ENCODE results near the gene ZNF593OS.

ZNF593OS gene

DNA sequence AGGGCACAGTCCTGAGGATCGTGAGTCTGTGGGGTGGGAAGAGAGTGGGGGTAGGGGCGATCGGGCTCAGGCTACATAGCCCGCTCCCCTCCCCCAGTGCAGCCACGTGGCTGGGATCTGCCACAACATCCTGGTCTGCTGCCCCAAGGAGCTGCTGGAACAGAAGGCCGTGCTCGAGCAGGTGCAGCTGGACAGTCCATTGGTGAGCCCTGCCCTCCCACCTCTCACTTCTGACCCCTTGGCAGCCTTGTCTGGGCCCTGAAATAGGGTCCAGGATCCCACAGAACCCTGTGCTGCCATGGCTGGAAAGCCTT, 10.7 kb upstream of the ZNF593OS start:
- FAIRE-seq = no peak

DNA sequence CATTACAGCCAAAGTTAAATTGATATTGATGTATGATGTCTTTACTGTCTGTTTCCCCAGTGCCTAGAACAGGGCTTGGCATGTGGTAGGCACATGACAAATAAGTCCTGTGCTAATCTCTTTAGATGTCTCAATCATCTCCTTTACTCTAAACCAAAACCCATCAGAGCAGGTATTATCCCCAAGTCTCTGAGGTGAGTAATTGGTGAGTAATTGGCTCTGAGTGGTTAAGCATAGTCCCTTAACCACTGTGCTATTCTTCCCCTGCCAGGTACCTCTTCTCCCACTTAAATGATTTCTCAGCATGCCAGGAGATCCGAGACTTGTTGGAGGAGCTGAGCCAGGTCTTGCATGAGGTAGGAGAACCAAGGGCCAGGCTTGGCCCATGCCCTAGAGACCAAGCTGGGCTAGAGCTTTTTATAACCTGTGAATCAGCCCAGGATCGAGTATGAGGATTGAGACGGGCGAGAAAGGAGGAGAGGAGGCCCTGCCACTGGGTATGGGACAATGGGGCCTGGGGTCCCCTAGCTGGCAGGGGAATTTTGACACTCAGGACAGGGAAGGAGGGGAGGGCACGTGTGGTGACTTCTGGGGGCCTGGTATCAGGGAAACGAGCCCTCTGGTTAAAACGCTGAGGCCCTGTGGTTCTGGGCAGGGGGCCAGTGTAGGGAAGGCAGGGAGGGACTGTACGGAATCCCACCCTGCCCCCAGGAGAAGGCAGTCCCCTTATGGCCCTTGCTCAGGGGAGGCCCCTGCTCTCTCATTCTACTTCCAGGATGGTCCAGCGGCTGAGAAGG, 10.2 kb upstream of the ZNF593OS start:
- FAIRE-seq = no peak

DNA sequence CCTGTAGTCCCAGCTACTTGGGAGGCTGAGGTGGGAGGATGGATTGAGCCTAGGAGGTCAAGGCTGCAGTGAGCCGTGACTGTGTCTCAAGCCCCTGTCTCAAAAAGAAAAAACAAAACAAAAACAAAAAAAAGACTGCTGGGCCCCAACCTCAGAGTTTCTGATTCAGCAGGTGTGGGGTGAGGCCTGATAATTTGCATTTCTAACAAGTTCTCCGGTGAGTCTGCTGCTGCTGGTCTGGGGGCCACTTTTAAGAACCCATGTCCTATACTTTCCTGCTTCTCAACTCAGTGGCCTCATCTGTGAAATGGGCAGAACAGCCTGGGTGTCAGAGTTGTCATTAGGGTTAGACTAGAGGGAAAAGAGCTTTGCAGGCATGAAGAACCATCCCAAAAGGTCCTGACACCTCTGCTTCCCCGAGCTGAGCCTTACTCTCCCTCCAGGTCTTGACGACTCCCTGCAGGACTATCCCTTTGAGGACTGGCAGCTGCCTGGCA, 8.4 kb upstream of the ZNF593OS start:
- FAIRE-seq = no peak

DNA sequence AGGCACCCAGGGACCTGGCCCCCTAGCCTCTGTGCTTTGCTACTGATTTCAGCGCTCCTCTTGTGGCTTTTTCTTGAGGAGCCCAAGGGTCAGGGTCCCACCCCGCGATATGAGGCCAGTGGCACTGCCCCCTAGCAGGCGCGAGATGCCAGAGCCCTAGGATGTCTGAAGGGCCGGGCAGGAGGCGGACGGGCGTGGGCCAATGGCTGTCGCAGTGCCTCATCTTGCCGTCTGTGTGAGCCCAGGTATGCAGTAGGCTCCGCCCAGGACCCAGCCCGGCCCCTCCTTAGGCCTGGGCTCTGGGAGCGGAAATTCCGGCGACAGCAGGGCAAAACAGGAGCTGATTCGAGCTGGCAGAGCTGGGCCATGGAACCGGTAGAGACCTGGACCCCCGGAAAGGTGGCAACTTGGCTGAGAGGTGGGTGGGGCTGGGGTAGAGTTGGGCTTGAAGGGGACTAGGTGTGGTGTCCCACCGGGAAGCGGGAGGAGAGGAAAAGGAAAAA, 5.6 kb upstream of the ZNF593OS start, which contains the start of gene CNKSR1:
CNKSR1 (plus strand) TSS at position 310 of the 503 bp plus-strand sequence; CDS start at position 367, 57 bp downstream.
- FAIRE-seq = no peak

DNA sequence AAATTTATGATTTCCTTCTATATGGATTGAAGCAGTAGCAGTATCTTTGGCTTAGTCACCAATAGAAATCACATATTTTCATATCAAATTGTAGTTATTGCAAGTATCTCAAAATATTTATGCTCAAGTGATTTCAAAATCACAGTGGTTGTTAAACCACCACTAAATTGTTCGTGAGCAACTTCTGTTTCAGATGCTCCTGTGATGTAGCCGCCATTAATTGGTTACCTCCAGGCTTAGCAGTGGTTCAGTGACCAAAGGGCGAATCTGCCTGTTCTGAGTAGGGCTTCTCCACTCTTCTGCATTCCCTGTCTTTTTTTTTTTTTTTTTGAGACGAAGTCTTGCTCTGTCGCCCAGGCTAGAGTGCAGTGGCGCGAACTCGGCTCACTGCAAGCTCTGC, 3.7 kb upstream of the ZNF593OS start:
- no peak for FAIRE-seq

DNA sequence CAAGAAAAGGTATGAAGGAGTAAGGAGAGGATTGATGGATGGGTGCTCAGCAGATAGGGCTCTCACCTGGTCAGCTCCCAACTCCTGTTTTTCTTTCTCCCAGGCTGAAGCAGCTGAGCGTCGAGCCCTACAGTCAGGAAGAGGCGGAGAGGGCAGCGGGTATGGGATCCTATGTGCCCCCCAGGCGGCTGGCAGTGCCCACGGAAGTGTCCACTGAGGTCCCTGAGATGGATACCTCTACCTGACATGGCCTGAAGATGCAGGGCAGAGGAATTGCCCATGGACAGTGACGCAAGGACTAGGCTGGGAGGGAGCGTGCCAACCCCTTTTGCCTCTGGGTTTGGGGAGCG, 1.2 kb downstream of the ZNF593OS start:
- no peak for FAIRE-seq

DNA sequence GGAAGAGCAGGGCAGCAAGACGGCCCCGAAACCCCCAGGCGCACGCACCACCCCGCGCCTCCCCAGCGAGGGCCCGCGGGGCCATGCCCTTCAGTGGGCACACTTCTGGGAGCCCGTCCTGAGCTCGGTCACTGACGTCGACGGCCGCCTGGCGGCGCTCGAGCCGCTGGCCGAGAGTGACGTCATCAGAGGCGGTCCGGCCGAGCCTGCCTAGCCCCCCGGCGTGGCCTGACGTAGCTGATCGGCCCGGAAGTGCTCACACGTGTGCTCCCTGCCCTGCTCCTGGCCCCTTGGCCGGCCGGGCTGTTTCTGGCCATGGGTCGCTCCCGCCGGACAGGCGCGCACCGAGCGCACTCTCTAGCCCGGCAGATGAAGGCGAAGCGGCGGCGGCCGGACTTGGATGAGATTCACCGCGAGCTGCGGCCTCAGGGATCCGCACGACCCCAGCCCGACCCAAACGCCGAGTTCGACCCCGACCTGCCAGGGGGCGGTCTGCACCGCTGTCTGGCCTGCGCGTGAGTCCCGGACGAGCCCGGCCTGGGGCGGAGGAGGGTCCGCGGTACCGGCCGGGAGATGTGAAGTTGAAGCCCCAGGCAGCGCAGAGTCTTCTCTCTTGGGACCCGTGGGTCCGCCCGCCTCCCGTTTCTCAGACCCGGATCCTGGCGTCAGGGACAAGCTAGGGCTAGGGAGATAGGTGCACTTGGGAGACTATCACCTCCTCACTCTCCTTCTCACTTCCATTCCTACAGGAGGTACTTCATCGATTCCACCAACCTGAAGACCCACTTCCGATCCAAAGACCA, 1.8 kb downstream of the ZNF593OS start, which contains the start of gene ZNF593:
ZNF593 (plus strand) TSS at position 240 of the 803 bp plus-strand sequence; CDS start at position 316, 76 bp downstream.
- FAIRE-seq = no peak

DNA sequence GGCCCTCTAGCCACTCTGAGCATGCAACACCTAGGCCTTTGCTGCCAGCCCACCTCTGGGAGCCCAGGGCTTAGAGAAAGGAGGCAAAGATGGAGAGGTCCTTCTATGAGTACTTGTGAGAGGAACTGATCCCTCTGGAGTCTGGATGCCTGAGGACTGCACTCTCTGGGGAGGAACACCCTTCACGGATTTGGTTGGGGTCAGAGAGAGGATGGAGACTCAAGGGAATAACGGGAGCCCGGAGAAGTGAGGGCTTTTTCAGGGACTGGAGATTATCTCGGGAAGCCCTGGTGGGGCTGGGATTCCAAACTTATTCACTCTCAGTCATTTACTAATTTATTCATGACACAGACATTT, 2.5 kb downstream of the ZNF593OS start:
- no peak for FAIRE-seq

DNA sequence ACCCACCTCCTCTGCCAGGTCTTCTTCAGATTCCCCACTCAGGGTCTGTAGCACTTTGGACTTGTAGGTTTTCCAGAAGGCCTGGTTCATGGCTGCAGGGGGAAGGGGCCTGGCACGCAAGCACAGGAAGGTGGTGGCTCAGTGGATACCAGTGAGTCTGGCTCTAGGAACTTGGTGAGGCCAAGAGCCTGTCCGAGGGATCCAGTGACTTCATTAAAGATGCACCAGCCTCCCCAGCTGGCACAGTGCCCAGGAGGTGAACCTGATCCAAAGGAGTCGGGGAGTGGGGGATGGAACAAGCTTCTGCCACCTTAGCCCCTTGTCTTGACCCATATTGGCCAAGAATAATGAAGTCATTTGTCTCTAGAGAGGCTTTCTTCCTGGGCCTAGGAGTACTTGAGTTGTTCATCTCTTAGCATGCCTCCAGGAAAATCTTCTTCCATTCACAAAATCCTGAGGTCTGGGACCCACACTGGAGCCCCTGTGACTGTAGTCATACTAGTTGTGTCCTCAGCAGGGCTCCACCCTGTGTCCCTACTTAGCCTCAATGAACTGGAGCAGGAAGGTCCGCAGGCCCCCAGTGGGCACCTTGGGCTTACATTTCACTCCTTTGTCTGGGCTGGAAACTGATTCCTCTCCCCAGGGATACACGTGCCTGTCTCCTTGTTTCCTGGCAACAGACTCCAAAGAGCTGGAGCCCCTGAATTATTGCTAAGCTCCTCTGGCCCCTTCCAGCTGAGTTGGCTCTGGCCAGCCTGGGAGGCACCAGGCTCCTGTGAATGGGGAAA, 3.0 kb downstream of the ZNF593OS start, which contains the start of gene C1orf232:
C1orf232 (minus strand) TSS at position 554 of the 788 bp plus-strand sequence; CDS start at position 90, 464 bp downstream.
- FAIRE-seq = no peak

DNA sequence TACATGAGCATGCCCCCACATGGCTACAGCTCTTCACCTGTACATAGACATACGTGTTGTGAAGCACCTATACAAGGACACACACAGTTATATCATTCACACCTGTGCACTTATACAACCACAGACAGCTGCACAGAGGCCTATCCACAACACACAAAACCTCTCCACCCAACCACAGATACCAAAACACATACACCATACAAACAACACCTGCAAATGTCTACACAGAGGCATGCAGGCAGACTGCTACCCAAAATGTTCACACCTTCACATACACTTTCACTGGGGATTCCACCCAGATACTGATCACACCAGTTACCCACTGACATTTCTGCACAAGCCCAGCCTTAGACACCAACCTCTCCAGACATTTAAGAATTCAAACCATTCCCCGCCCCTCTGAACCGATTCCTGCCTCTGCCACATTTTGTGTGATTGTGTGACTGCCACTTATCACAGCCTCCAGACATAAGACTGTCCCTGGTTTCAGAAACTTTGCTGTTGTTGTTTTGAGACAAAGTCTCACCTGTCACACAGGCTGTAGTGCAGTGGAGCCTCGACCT, 4.8 kb downstream of the ZNF593OS start:
- no peak for FAIRE-seq

DNA sequence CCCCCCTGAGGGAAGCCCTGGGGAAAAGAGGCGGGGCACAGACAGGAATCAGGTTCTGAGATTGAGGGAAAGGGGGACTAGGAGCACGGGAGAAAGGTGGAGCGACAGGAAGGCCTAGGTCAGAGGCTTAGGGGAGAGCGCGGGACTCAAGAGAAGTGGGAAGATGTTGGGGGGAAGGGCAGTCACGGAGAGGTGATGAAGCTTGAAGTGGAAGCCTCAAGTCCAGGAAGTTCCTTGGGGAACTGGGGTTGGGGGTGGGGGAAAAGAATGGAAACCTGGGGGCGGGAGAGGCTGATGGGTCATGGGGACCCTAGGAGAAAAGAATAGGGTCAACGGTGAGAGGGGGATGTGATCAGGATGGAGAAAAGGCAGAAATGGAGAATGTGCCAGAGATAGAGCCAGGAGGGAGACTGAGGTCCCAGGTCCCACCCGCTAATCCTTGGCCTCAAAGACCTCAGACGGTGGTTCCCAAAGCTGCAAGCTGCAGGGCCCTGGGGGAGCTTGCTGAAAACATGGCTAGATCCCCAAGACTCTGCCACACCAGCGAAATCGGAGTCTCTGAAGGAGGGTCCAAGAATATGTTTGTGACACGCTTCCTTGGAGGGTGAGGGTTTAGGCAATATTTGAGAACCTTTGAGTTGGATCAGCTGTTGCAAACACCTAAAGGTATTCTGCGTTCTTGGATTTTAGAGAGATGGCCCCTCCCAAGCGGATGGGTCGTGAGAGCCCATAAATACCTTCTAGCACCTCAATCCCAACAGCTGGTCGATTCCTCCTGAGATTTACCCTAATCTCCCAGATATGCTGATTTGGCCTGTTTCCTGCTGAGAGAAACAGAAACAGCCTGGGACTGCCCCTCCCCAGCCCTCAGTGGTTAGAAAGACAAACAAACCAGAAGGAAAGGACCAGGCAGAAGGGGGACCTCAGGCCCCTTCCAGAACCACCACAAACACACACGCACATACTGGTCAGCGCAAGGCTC, 6.5 kb downstream of the ZNF593OS start:
- FAIRE-seq = no peak

DNA sequence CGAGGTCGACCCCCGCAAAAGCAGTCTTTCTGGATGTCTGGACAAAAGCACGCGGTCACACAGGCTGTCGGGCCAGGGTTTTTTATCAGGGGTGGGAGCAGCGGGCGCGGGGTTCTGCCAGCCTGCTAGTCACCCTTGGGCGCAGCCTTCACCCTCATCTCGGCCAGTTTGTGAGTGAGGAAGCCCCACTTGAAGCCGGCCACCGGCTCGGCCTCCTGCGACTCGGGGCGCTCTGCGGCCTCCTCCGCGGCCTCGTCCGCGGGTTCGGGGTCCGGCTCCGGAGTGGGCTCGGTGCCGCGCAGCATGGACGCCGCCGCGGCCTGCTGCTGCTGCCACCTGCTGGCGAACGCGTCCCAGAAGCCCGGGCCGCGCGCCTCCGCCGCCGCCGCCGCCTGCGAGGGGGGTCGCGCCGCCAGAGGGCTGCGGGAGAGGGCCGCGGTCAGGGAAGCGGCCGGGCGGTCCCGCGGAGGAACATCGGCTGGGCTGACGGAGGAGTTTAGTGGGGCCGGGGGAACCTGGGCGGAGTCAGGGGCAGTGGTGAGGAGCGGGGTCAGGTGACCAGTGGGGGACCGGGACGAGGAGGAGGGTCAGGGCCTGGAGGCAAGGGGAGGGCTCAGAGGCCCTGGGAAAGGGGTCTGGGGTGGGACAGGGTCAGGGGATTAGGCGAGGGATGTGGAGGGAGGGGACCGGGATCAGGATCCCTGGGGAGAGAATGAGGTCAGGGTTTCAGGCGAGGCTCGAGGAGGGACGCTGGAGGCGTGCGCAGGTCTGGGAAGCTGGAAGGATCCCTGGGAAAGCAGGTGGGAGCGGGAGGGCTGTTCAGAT, 7.4 kb downstream of the ZNF593OS start:
- no peak for FAIRE-seq

DNA sequence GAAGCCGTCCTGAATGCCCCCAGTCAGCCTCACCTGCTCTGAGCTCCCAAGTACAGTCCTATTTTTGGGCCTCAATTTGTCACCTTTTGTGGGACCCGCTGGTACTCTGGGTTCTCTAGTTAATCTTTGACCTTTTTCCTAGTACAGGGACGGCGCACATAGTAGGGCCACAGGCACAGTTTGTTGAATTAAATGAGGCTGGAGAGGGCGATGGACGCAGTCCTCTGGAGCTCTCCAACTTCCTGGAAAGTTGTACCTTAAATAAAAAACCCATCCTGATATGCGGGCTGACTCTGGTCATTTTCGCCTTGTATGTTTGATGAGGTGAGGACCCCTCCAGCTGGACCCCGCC, 8.0 kb downstream of the ZNF593OS start:
- FAIRE-seq = no peak

DNA sequence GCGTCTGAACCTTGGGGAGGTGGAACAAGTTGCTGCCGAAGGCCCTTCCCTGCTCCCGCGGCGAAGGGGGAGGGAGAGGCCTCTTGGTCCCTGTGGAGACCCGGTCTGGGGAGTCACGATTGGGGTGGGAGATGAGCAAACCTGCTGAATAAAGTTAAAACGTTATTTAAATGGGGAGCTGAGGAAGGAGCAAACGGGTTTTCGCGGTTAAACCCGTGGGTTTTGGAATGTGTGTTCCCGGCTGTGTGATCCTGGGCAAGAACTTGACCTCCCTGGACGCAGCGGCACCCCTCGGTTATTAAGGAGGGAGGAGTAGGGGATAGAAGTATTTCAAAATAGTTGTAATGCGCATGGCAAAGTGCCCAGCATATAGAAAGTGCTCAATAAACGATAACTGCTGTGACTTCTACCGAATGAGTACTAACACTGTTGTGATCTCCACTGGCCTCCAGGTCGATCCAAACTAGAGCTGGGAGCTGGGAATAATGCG, 9.4 kb downstream of the ZNF593OS start:
- FAIRE-seq = no peak

DNA sequence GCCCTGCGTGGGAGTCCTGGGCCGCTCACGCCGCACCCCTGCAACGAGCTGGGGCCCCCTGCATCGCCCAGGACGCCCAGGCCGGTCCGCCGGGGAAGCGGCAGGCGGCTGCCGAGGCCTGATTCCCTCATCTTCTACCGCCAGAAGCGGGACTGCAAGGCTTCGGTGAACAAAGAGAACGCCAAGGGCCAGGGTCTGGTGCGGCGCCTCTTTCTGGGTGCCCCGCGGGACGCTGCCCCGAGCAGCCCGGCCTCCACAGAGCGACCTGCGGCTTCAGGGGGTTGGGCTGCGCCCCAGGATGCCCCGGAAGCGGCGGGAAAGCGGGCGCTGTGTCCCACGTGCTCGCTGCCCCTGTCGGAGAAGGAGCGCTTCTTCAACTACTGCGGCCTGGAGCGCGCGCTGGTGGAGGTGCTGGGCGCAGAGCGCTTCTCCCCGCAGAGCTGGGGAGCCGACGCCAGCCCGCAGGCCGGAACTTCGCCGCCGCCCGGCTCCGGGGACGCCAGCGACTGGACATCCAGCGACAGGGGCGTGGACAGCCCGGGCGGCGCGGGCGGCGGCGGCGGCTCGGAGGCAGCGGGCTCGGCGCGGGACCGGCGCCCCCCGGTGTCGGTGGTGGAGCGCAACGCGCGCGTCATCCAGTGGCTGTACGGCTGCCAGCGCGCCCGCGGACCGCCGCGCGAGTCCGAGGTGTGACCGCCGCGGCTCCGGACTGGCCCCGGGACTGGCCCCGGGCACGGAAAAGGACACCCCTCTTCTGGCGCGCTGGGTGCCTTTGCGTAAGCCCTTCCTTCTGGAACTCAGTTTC, 10.0 kb downstream of the ZNF593OS start:
- FAIRE-seq = no peak

DNA sequence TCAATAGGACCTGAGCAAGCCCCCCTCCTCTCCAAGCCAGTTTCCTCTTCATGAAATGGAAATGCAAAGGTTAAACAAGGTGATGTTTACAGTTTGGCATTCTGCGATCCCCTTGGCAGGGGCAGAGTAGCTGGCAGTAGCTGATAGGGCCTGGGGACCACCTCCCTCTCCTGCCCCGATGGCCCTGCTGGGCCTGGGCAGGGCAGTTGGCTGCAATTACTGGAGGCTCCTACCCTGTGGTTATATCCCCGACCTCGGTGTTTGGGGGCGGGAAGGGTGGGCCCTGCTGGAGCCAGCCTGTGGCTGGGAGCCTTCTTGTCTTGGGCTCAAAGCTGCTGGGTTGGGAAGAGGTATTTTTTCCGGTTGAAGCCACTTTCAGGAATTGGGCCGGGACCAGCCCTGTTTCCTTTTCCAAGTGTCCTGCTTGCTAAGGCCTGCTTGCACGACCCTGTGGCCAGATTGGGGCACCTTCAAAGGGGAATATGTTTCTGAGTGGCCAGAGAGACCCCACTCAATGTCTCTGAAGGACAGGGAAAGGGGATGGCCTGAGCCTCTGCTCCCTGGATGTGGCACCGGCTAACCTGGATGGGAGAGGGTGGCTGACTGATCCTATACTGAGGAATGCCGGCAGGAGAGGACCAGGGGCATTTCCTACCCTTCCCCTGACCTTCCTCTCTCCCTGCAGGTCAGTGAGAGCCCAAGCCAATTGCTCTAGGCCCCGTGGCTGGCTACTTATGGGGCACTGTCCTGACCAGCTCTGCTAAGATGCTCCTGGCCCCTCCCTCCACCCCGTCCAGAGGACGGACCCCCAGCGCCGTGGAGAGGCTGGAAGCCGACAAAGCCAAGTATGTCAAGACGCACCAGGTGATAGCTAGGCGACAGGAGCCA, 10.9 kb downstream of the ZNF593OS start:
- no peak for FAIRE-seq

DNA sequence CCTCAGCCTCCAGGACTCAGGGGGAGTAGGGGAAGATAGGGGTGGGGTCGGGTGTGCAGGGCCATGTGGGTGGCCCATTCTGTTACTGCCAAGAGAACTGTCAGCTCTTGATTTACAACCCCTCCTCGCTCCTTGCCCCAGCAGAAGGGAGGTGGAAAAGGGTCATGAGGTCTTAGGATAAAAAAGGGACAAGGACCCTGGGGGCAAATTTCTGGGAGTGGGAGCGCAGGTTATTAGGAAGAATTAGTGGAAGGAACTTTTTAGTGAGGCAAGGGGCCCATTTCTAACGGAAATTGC, 11.9 kb downstream of the ZNF593OS start:
- FAIRE-seq = no peak

DNA sequence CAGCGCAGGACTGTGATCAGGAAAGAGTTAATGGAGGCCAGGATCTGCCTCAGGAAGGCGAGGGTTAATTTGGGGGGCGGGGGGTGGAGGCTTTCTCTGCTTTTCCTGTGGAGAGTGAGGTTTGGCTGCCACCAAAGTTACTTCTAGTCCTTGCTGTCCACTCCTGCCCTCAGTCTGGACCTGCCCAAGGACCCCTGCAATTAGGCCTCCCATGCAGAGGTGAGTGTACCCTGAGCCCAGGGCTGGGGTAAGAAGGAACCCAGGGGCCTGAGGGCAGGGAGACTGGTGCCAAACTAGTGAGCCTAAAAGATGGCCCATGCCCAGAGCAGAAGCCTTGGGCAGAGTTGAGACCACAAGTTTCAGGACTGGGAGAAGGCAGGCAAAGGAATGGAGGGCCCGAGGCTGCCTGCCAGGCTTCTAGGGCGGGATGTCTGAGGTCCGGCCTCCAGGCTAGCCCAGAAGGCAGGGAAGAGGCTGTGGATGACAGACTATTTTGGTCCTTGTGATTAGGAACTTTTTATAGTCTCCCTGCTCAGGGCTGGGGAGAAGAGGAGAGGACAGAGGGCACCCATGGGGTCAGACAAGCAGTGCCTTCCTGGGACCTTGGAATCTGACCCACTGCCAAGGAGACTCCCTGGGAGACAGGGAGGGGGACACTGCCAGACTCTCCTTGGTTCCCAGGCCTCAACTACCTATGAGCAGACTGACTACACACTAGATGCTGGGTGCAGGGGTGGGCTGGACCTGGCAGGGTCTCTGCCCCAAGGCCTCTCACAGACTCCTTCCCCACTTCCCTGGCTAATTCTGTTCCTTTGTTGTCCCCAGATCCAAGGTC, 12.5 kb downstream of the ZNF593OS start, which contains the start of gene FAM110D:
FAM110D (plus strand) TSS at position 172 of the 835 bp plus-strand sequence. CDS start 2,213 bp downstream, outside the sequence.
- no peak for FAIRE-seq
